SKM-1 (cell line): ENCODE results near the gene RTN1.

Experiments used
- DNase-seq: peaks from one replicate; lab custom pipeline; 2025; ENCODE audit not compliant: unreplicated experiment; lab: John Stamatoyannopoulos, UW

Gene RTN1

GRCh38 chr14:59870277-59871165 is at the start of gene RTN1:
Gene RTN1 (minus strand): TSS chr14:59870776. CDS start chr14:59870630, 146 bp downstream.
- peak; percentile 36 for DNase-seq

- no peak for DNase-seq
Measured at GRCh38 chr14:59920378-59920683, 49.8 kb upstream of the RTN1 start.

GRCh38 chr14:59919570-59920377 is 49.2 kb upstream of the RTN1 start, which contains the start of gene LRRC9:
Gene LRRC9 (plus strand): TSS chr14:59920144.
- no peak for DNase-seq

GRCh38 chr14:59918824-59919569 is 48.4 kb upstream of the RTN1 start:
- peak; percentile 2 for DNase-seq

- no peak for DNase-seq
Measured at GRCh38 chr14:59913187-59913586, 42.6 kb upstream of the RTN1 start.

- DNase-seq, result no peak
Measured at GRCh38 chr14:59912443-59912842, 41.9 kb upstream of the RTN1 start.

GRCh38 chr14:59905188-59905587 is 34.6 kb upstream of the RTN1 start:
- DNase-seq, result no peak

GRCh38 chr14:59904184-59904583 is 33.6 kb upstream of the RTN1 start:
- DNase-seq, result no peak

- DNase-seq, result no peak
Measured at GRCh38 chr14:59900556-59900955, 30.0 kb upstream of the RTN1 start.

- no peak for DNase-seq
Measured at GRCh38 chr14:59897757-59898383, 27.3 kb upstream of the RTN1 start.

- no peak for DNase-seq
Measured at GRCh38 chr14:59895721-59896120, 25.1 kb upstream of the RTN1 start.

GRCh38 chr14:59890676-59891075 is 20.1 kb upstream of the RTN1 start:
- no peak for DNase-seq

- no peak for DNase-seq
Measured at GRCh38 chr14:59882957-59883356, 12.4 kb upstream of the RTN1 start.

GRCh38 chr14:59871166-59871495 is 555 bp upstream of the RTN1 start:
- DNase-seq, result no peak

- no peak for DNase-seq
Measured at GRCh38 chr14:59869381-59870255, 958 bp downstream of the RTN1 start.

GRCh38 chr14:59868021-59868420 is 2.6 kb downstream of the RTN1 start:
- DNase-seq, result no peak

- no peak for DNase-seq
Measured at GRCh38 chr14:59863806-59864525, 6.6 kb downstream of the RTN1 start.

GRCh38 chr14:59857328-59857727 is 13.2 kb downstream of the RTN1 start:
- DNase-seq, result no peak

- DNase-seq, result no peak
Measured at GRCh38 chr14:59852350-59852749, 18.2 kb downstream of the RTN1 start.
